Measurements from ENCODE around the gene NARS2.
"Not testable (repeated sequence)": the region's sequence is repeated elsewhere in the genome, so short reads cannot be mapped to it uniquely, and the experiment has no call there.

Gene NARS2

GRCh38 chr11:78574386-78575381 is at the start of gene NARS2:
Gene NARS2 (minus strand): TSS chr11:78574864. CDS start chr11:78574488, 376 bp downstream.
- DNase-seq (ENCODE audit: low spot score): peak; percentile 98

- no peak for DNase-seq (ENCODE audit: low spot score)
Measured at GRCh38 chr11:78622666-78623065, 48.0 kb upstream of the NARS2 start.

GRCh38 chr11:78620159-78620558 is 45.5 kb upstream of the NARS2 start:
- no peak for DNase-seq (ENCODE audit: low spot score)

- DNase-seq (ENCODE audit: low spot score): no peak
Measured at GRCh38 chr11:78615724-78616123, 41.1 kb upstream of the NARS2 start.

GRCh38 chr11:78613378-78613813 is 38.7 kb upstream of the NARS2 start:
- DNase-seq (ENCODE audit: low spot score): no peak

- DNase-seq (ENCODE audit: low spot score): no peak
Measured at GRCh38 chr11:78612721-78613377, 38.2 kb upstream of the NARS2 start.

- not testable (repeated sequence) for DNase-seq (ENCODE audit: low spot score)
Measured at GRCh38 chr11:78609321-78609720, 34.7 kb upstream of the NARS2 start.

- no peak for DNase-seq (ENCODE audit: low spot score)
Measured at GRCh38 chr11:78607696-78608095, 33.0 kb upstream of the NARS2 start.

GRCh38 chr11:78606667-78607066 is 32.0 kb upstream of the NARS2 start:
- DNase-seq (ENCODE audit: low spot score): no peak

GRCh38 chr11:78605296-78605695 is 30.6 kb upstream of the NARS2 start:
- no peak for DNase-seq (ENCODE audit: low spot score)

- DNase-seq (ENCODE audit: low spot score): no peak
Measured at GRCh38 chr11:78603792-78604191, 29.1 kb upstream of the NARS2 start.

- DNase-seq (ENCODE audit: low spot score): not testable (repeated sequence)
Measured at GRCh38 chr11:78602771-78603170, 28.1 kb upstream of the NARS2 start.

- DNase-seq (ENCODE audit: low spot score): not testable (repeated sequence)
Measured at GRCh38 chr11:78601066-78601465, 26.4 kb upstream of the NARS2 start.

- not testable (repeated sequence) for DNase-seq (ENCODE audit: low spot score)
Measured at GRCh38 chr11:78597579-78597978, 22.9 kb upstream of the NARS2 start.

- no peak for DNase-seq (ENCODE audit: low spot score)
Measured at GRCh38 chr11:78595436-78596130, 20.9 kb upstream of the NARS2 start.

- DNase-seq (ENCODE audit: low spot score): no peak
Measured at GRCh38 chr11:78594814-78595213, 20.1 kb upstream of the NARS2 start.

- DNase-seq (ENCODE audit: low spot score): no peak
Measured at GRCh38 chr11:78588517-78588916, 13.9 kb upstream of the NARS2 start.

GRCh38 chr11:78587446-78587845 is 12.8 kb upstream of the NARS2 start:
- no peak for DNase-seq (ENCODE audit: low spot score)

- no peak for DNase-seq (ENCODE audit: low spot score)
Measured at GRCh38 chr11:78586452-78587046, 11.9 kb upstream of the NARS2 start.

GRCh38 chr11:78583889-78584288 is 9.2 kb upstream of the NARS2 start:
- no peak for DNase-seq (ENCODE audit: low spot score)

- DNase-seq (ENCODE audit: low spot score): no peak
Measured at GRCh38 chr11:78577495-78577894, 2.8 kb upstream of the NARS2 start.

- DNase-seq (ENCODE audit: low spot score): no peak
Measured at GRCh38 chr11:78576549-78577097, 2.0 kb upstream of the NARS2 start.
